ENCODE data around the gene SAPCD1.

SAPCD1 gene

GRCh38 chr6:31762356-31762755, at the start of gene SAPCD1:
SAPCD1 (plus strand) TSS chr6:31762656; CDS start chr6:31763055, 399 bp downstream.
- DNase-seq (ENCODE audit: low read depth) = no peak

- DNase-seq (ENCODE audit: low read depth) = no peak
These were observed 49.0 kb upstream of the SAPCD1 start for GRCh38 chr6:31713465-31713864.

GRCh38 chr6:31713991-31714684, 48.3 kb upstream of the SAPCD1 start:
- no peak for DNase-seq (ENCODE audit: low read depth)

- no peak for DNase-seq (ENCODE audit: low read depth)
These were observed 47.2 kb upstream of the SAPCD1 start, which contains the start of gene LY6G6D for GRCh38 chr6:31715022-31715958. LY6G6D (plus strand) TSS chr6:31715348; CDS start chr6:31715356, 8 bp downstream.

GRCh38 chr6:31717499-31718222, 44.8 kb upstream of the SAPCD1 start:
- DNase-seq (ENCODE audit: low read depth) = no peak

- no peak for DNase-seq (ENCODE audit: low read depth)
These were observed 44.2 kb upstream of the SAPCD1 start for GRCh38 chr6:31718265-31718664.

DNA sequence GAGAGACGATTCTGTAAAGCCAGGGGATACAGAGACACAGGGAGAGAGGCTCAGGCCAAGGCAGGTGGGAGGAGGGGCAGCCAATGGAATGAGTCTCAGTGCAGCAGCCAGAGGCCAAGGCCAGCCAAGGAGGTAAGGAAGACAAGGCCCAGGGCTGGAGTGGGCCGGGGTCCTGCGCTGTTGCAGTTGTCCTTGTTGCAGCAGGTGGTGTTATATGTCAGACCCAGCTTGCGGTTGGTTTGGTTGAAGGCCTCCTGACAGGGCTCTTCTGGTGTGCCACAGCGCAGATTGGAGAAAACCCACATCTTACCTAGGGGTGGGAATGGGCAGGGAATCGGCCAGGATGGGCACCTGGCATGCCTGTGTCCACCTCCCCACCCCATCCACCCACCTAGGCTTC, 43.5 kb upstream of the SAPCD1 start:
- DNase-seq (ENCODE audit: low read depth) = no peak

- no peak for DNase-seq (ENCODE audit: low read depth)
These were observed 42.2 kb upstream of the SAPCD1 start for GRCh38 chr6:31720196-31720770.

DNA sequence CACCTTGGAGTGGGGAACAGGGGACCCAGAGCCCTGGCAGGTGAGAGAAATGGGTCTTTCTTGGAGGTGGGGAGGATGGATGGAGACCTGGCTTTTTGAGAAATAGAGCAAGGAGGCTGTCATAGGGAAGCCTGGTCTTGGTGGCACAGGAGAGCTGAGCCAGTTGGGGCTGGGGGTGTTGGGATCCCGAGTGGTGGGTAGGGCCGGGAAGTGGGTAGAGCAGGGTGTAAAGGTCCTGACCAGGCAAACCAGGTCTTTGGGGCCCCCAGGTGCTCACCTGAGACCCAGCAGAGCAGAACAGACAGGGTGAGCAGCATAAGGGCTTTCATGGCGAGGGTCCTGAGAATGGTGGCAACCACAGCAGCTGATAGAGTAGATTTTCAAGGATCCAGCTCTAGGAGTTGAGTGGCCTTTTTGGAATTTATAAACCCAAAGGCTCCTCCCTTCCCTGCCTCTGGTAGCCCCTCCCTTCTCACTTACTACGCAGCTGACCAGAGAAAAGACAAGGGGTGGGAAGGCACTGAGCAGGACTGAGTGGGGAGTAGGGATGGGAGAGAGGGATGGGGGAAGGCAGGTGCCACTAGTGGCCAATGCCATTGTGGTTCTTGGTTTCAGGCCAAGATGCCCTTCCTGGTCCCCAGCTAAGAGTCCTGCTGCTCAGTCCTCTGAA, 41.0 kb upstream of the SAPCD1 start, which contains the start of gene LY6G6C:
TSS of gene LY6G6C (minus strand) at position 396 of the 670 bp plus-strand sequence. CDS start at position 329, 67 bp downstream.
- no peak for DNase-seq (ENCODE audit: low read depth)

DNA sequence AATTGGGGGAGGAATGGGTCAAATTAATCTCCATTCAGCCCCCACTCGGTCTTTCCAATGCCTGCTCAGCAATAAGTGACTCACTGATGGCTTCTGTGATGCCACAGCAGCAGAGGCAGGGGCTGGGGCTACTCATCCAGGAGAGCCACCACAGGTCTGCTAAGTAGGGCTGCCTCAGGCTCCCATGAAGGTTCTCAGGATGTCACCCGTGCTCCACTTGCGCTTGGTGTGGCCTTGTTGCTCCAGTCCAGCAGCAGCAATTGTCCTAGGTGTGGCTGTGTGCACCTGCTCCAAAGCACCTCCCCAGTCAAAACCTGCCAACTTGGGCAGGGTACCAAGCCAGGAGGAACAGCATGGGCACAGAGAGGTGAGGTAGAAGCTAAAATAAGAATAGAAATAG, 40.3 kb upstream of the SAPCD1 start:
- no peak for DNase-seq (ENCODE audit: low read depth)

DNA sequence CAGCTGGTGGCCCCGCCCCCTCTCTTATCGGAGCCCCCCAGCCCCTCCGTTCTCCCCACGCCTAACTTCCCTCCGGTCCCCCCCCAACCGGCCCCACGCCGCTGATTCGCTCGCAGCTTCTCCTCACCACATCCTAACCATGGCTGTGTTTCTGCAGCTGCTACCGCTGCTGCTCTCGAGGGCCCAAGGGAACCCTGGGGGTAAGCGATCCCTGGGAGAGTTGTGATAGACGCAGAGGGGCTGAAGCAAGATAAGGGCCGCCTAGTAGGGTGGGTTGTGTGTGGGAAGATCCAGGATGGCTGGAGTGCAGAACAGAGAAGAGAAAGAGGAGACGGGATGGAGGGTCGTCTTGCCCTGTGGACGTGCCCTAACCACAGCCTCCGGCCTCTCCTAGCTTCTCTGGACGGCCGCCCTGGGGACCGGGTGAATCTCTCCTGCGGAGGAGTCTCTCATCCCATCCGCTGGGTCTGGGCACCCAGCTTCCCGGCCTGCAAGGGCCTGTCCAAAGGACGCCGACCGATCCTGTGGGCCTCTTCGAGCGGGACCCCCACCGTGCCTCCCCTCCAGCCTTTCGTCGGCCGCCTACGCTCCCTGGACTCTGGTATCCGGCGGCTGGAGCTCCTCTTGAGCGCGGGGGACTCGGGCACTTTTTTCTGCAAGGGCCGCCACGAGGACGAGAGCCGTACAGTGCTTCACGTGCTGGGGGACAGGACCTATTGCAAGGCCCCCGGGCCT, 39.0 kb upstream of the SAPCD1 start, which contains the start of gene MPIG6B:
TSS of gene MPIG6B (plus strand) at position 129 of the 735 bp plus-strand sequence. CDS start at position 140, 11 bp downstream.
- DNase-seq (ENCODE audit: low read depth) = no peak

DNA sequence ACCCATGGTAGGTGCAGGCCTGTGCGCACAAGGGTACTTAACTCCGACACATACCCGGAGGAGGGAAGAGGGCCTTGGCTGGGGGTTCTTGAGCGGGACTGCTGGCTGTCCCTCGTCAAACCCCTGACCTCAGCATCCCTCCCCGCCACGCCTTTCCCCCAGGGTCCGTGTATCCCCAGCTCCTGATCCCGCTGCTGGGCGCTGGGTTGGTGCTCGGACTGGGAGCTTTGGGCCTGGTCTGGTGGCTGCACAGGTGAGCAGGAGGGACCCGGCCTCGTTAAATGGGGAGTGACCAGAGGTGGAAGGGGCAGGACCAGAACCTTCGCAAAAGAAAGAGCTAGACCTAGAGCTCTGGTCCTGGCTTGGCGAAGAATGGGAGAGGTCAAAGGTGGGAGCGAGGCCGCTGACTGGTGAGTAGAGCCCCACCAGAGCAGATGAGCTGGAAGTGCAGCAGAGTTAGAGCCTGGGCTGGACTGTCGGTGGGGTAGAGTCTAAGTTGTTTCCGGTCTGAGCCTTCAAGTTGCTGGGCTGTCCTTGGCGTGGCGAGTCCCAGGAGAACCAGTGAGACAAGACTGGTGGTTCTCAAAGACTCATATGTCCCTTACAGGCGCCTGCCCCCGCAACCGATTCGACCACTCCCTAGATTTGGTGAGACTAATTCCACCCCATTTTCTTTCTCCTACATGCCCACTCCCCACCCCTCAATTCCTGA, 38.3 kb upstream of the SAPCD1 start:
- no peak for DNase-seq (ENCODE audit: low read depth)

GRCh38 chr6:31725502-31726350, 36.7 kb upstream of the SAPCD1 start:
- no peak for DNase-seq (ENCODE audit: low read depth)

GRCh38 chr6:31727034-31727716, 35.3 kb upstream of the SAPCD1 start:
- no peak for DNase-seq (ENCODE audit: low read depth)

GRCh38 chr6:31727717-31728671, 34.5 kb upstream of the SAPCD1 start:
- no peak for DNase-seq (ENCODE audit: low read depth)

GRCh38 chr6:31728767-31729514, 33.5 kb upstream of the SAPCD1 start, which contains the start of gene DDAH2:
DDAH2 (minus strand) TSS chr6:31729299; CDS start chr6:31729161, 138 bp downstream.
- DNase-seq (ENCODE audit: low read depth) = no peak
